OCI-LY3 (cell line): ENCODE measurements around the gene NDUFV3.

Source experiments
- EZH2phosphoT487 ChIP-seq: fragments of 200-600 bp; shearing (Covaris generic); IDR thresholded peaks from 2 replicates; pipeline ENCODE4 v1.6.1; 2018; ENCODE audit warnings: antibody characterized with exemption, mixed run types, low read depth
- TF ChIP-seq, protein P1 (sequence below): fragments of 200-600, 300-600 bp; sonication (generic); IDR thresholded peaks from 2 replicates; pipeline ENCODE4 v1.5.1; 2014; ENCODE audit warnings: antibody characterized with exemption, low read length, low read depth

DNA sequence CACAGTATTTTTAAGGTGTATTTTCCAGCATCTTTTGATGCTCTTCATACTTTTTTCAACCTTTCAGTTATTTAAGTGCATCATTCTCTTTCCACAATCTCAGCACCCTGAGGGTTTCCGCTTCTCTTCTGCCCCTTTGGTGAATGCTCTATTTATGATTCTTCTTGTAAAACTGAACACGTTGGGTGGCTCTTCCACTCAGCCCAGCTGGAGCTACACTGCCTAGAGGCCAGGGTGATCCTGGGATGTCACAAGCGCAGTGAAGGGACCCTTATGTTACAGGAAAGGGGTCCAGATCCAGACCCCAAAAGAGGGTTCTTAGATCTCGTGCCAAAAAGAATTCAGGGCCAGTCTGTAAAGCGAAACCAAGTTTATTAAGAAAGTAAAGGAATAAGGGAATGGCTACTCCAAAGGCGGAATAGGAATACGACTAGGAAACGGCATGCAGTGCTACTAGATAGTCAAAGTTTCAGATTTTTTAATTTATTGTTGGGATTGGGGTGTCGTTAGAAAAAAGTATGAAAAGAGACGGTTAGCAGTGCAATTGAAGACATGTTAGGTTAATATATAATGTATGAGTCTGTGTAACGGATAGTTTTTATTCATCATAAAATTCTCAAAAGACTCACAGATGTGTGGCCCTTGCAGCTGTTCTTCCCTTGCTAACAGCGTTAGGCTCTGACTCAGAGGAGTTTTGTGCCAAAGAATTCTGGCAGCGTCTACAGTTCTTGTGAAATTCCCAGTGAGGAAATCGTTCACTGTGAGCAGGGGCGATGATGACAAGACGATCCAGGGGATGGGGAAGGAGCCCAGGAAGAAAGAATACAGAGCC lies 46.7 kb downstream of the NDUFV3 start:
- TF ChIP-seq, protein P1, sequence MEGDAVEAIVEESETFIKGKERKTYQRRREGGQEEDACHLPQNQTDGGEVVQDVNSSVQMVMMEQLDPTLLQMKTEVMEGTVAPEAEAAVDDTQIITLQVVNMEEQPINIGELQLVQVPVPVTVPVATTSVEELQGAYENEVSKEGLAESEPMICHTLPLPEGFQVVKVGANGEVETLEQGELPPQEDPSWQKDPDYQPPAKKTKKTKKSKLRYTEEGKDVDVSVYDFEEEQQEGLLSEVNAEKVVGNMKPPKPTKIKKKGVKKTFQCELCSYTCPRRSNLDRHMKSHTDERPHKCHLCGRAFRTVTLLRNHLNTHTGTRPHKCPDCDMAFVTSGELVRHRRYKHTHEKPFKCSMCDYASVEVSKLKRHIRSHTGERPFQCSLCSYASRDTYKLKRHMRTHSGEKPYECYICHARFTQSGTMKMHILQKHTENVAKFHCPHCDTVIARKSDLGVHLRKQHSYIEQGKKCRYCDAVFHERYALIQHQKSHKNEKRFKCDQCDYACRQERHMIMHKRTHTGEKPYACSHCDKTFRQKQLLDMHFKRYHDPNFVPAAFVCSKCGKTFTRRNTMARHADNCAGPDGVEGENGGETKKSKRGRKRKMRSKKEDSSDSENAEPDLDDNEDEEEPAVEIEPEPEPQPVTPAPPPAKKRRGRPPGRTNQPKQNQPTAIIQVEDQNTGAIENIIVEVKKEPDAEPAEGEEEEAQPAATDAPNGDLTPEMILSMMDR = no peak
- TF ChIP-seq EZH2phosphoT487 = no peak
